GM12878 (cell line): ENCODE measurements around the gene FOXB1.

Experiments
- BCLAF1 ChIP-seq: fragments of 450-650 bp; IDR thresholded peaks from 2 replicates; pipeline ENCODE4 v1.6.1; 2017; ENCODE audit warnings: antibody characterized with exemption, mild to moderate bottlenecking, moderate library complexity
- CTCF ChIP-seq, 3 experiments: IDR thresholded peaks in 2 of 3; conservative IDR thresholded peaks in 1 of 3; 2 replicates each; pipeline ENCODE4 v1.5.1; 2011; ENCODE audit warnings: low read depth in 3 of 3, low read length in 3 of 3, mild to moderate bottlenecking in 3 of 3, control low read depth in 2 of 3, moderate library complexity in 2 of 3, inconsistent platforms in 1 of 3, mixed read lengths in 1 of 3; ENCODE audit not compliant: control insufficient read depth in 2 of 3, insufficient read depth in 1 of 3; ENCODE audit errors: extremely low read depth in 1 of 3
- EZH2 ChIP-seq: IDR thresholded peaks from 2 replicates; pipeline ENCODE4 v1.6.1; 2012; ENCODE audit warnings: low read depth, mild to moderate bottlenecking, control low read depth, inconsistent platforms, low read length, borderline replicate concordance; ENCODE audit not compliant: control insufficient read depth
- FOXK2 ChIP-seq: fragments of 450-650 bp; IDR thresholded peaks from 2 replicates; pipeline ENCODE4 v1.6.1; 2017; ENCODE audit warnings: mild to moderate bottlenecking, moderate library complexity

- no peak for TF ChIP-seq FOXK2
- TF ChIP-seq CTCF (IDR thresholded peaks at IDR 0.05 in 2 of 3, conservative IDR thresholded peaks at IDR 0.05 in 1 of 3; ENCODE audit: control insufficient read depth in 2 of 3, extremely low read depth in 1 of 3, insufficient read depth in 1 of 3, low read depth in 3 of 3, low read length in 3 of 3): no peak
- TF ChIP-seq EZH2: no peak
- no peak for TF ChIP-seq BCLAF1
These were observed 37.8 kb upstream of the FOXB1 start for GRCh38 chr15:59966262-59966661.
